ENCODE data around the gene CHD2. TPM values are rescaled to one million over a fixed set of nuclear protein-coding genes. Genes with fewer than 3 reads are reported as not detected.

The CHD2 gene
- total and polyA plus RNA-seq, 4 donors: 39.4 to 547 (median 76.3) TPM

- 90% methylated on average over 18 of the region's 18 CpGs for WGBS, 2 donors
- Histone ChIP-seq H3K9ac (ENCODE audit: insufficient read depth in 1 of 2, low read length in 2 of 2) (no peak overlapping the region), H3K27me3 (ENCODE audit: control insufficient read depth in 3 of 3, insufficient read depth in 3 of 3, low read length in 2 of 3) (no peaks in the 10 kb centered on the region), H3K36me3 (ENCODE audit: control insufficient read depth in 4 of 4, insufficient read depth in 4 of 4, low read length in 4 of 4) (peaks cover 0 to 24% (median 3%) of the 10 kb centered on the region in 4 donors), H3K27ac (ENCODE audit: low read depth in 1 of 2, low read length in 1 of 2) (no peak overlapping the region), H3K4me1 (ENCODE audit: control insufficient read depth in 5 of 5, insufficient read depth in 5 of 5, low read length in 5 of 5) (peaks cover 0 to 2% (median 0%) of the 10 kb centered on the region in 5 donors), H3K9me3 (ENCODE audit: control insufficient read depth in 4 of 4, insufficient read depth in 3 of 4, low read length in 3 of 4) (peaks cover 0 to 6% (median 0%) of the 10 kb centered on the region in 4 donors), H3K4me3 (no peak overlapping the region)
- DNase-seq (no peak), ATAC-seq (ENCODE audit: insufficient read depth, low FRiP score) (no peak)
- no peak for TF ChIP-seq CTCF (IDR thresholded peaks at IDR 0.05; ENCODE audit: control extremely low read depth, extremely low read depth)
Measured at GRCh38 chr15:93042691-93043378, 142.7 kb downstream of the CHD2 start.

GRCh38 chr15:93043621-93044300, 143.6 kb downstream of the CHD2 start:
- TF ChIP-seq CTCF (IDR thresholded peaks at IDR 0.05; ENCODE audit: control extremely low read depth, extremely low read depth): no peak
- peaks cover 0 to 24% (median 3%) of the 10 kb centered on the region in 4 donors for H3K36me3 ChIP-seq (ENCODE audit: control insufficient read depth in 4 of 4, insufficient read depth in 4 of 4, low read length in 4 of 4)
- peaks cover 0 to 6% (median 0%) of the 10 kb centered on the region in 4 donors for H3K9me3 ChIP-seq (ENCODE audit: control insufficient read depth in 4 of 4, insufficient read depth in 3 of 4, low read length in 3 of 4)
- WGBS, 2 donors: 52 to 66% methylated on average over 12 of the region's 12 CpGs
- peaks cover 0 to 4% (median 0%) of the 10 kb centered on the region in 5 donors for H3K4me1 ChIP-seq (ENCODE audit: control insufficient read depth in 5 of 5, insufficient read depth in 5 of 5, low read length in 5 of 5)
- H3K4me3 ChIP-seq: no peak overlapping the region
- H3K9ac ChIP-seq (ENCODE audit: insufficient read depth in 1 of 2, low read length in 2 of 2): no peak overlapping the region
- ATAC-seq (ENCODE audit: insufficient read depth, low FRiP score) (no peak), DNase-seq (no peak)
- no peaks in the 10 kb centered on the region for H3K27me3 ChIP-seq (ENCODE audit: control insufficient read depth in 3 of 3, insufficient read depth in 3 of 3, low read length in 2 of 3)
- H3K27ac ChIP-seq (ENCODE audit: low read depth in 1 of 2, low read length in 1 of 2): no peak overlapping the region

GRCh38 chr15:93044301-93045190, 144.4 kb downstream of the CHD2 start:
- no peak for DNase-seq
- no peak for TF ChIP-seq CTCF (IDR thresholded peaks at IDR 0.05; ENCODE audit: control extremely low read depth, extremely low read depth)
- no peak overlapping the region for H3K4me3 ChIP-seq
- H3K27ac ChIP-seq (ENCODE audit: low read depth in 1 of 2, low read length in 1 of 2): no peak overlapping the region
- H3K9me3 ChIP-seq (ENCODE audit: control insufficient read depth in 4 of 4, insufficient read depth in 3 of 4, low read length in 3 of 4): peaks cover 0 to 6% (median 0%) of the 10 kb centered on the region in 4 donors
- no peaks in the 10 kb centered on the region for H3K27me3 ChIP-seq (ENCODE audit: control insufficient read depth in 3 of 3, insufficient read depth in 3 of 3, low read length in 2 of 3)
- H3K4me1 ChIP-seq (ENCODE audit: control insufficient read depth in 5 of 5, insufficient read depth in 5 of 5, low read length in 5 of 5): peaks cover 0 to 4% (median 0%) of the 10 kb centered on the region in 5 donors
- ATAC-seq (ENCODE audit: insufficient read depth, low FRiP score): no peak
- peaks cover 0 to 31% (median 3%) of the 10 kb centered on the region in 4 donors for H3K36me3 ChIP-seq (ENCODE audit: control insufficient read depth in 4 of 4, insufficient read depth in 4 of 4, low read length in 4 of 4)
- no peak overlapping the region for H3K9ac ChIP-seq (ENCODE audit: insufficient read depth in 1 of 2, low read length in 2 of 2)
- WGBS, 2 donors: 87 to 92% methylated on average over 46 of the region's 46 CpGs
